ENCODE data around the gene MAD1L1.

DNA sequence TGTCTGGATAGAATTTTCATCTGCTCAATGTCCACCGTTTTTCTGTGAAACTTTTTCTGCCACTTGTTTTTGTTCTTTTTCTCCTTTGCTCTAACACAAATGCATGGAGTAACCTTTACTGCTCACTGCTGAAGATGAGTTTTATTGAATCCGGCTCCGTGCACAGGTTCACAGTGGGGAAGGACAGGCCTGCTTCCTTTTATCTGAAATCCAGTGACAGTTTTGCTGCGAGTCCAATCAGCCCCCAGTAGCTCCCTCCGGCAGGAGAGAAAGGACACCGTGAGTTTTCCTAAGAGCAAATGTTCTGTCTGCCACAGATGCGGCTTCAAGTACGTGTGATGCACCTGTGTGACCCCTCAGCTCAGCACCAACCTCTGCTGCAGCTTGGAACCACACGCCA, 246.8 kb downstream of the MAD1L1 start:
- TF ChIP-seq POLR2AphosphoS5 (IDR thresholded peaks at IDR 0.05; ENCODE audit: low read depth, low read length) (no peak), CTCF (CRISPR knock-in tag; IDR thresholded peaks at IDR 0.05) (no peak), ZNF567 (CRISPR knock-in tag; IDR thresholded peaks at IDR 0.05; ENCODE audit: borderline replicate concordance) (no peak), CBX2 (IDR thresholded peaks at IDR 0.05; ENCODE audit: low read depth, low read length) (no peak), CBX2 (CRISPR knock-in tag; IDR thresholded peaks at IDR 0.05; ENCODE audit: low read depth) (no peak)
- TF ChIP-seq, protein P1, sequence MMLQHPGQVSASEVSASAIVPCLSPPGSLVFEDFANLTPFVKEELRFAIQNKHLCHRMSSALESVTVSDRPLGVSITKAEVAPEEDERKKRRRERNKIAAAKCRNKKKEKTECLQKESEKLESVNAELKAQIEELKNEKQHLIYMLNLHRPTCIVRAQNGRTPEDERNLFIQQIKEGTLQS (CRISPR knock-in tag; IDR thresholded peaks at IDR 0.05), result no peak
- TF ChIP-seq, protein P2, sequence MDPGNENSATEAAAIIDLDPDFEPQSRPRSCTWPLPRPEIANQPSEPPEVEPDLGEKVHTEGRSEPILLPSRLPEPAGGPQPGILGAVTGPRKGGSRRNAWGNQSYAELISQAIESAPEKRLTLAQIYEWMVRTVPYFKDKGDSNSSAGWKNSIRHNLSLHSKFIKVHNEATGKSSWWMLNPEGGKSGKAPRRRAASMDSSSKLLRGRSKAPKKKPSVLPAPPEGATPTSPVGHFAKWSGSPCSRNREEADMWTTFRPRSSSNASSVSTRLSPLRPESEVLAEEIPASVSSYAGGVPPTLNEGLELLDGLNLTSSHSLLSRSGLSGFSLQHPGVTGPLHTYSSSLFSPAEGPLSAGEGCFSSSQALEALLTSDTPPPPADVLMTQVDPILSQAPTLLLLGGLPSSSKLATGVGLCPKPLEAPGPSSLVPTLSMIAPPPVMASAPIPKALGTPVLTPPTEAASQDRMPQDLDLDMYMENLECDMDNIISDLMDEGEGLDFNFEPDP (CRISPR knock-in tag; conservative IDR thresholded peaks at IDR 0.05), result no peak

Measured in HepG2 (cell line).